Trophoblast cell (in vitro differentiated cells and primary cell): Measurements from ENCODE around the gene FOXJ3.

Source experiments
- DNase-seq, 2 donors: peaks; one replicate each; pipeline ENCODE4 v3.0.0-alpha.2; 2016
- H2AFZ ChIP-seq: 2 replicates; pipeline ENCODE4 v1.6.1; 2013; ENCODE audit warnings: low read length, moderate library complexity, mild to moderate bottlenecking; ENCODE audit not compliant: insufficient read depth, poor library complexity
- H2AK5ac ChIP-seq: 2 replicates; pipeline ENCODE4 v1.6.1; 2013; ENCODE audit warnings: mild to moderate bottlenecking, low read length
- H2BK120ac ChIP-seq: 2 replicates; pipeline ENCODE4 v1.6.1; 2013; ENCODE audit warnings: low read length, mild to moderate bottlenecking, moderate library complexity; ENCODE audit not compliant: insufficient read depth, poor library complexity
- H2BK12ac ChIP-seq: 2 replicates; pipeline ENCODE4 v1.6.1; 2013; ENCODE audit warnings: mild to moderate bottlenecking, low read length, moderate library complexity
- H2BK5ac ChIP-seq: 2 replicates; pipeline ENCODE4 v1.6.1; 2013; ENCODE audit warnings: low read length, low read depth, moderate library complexity, mild to moderate bottlenecking; ENCODE audit not compliant: poor library complexity
- H3K14ac ChIP-seq: 2 replicates; pipeline ENCODE4 v1.6.1; 2013; ENCODE audit warnings: mild to moderate bottlenecking, low read length
- H3K18ac ChIP-seq: 2 replicates; pipeline ENCODE4 v1.6.1; 2013; ENCODE audit warnings: mild to moderate bottlenecking, low read length
- H3K23ac ChIP-seq: 2 replicates; pipeline ENCODE4 v1.6.1; 2013; ENCODE audit warnings: low read length
- H3K27ac ChIP-seq: 2 replicates; pipeline ENCODE4 v1.5.1; 2013; ENCODE audit warnings: low read depth, mild to moderate bottlenecking, inconsistent platforms, low read length, moderate library complexity
- H3K27me3 ChIP-seq: 2 replicates; pipeline ENCODE4 v1.6.1; 2013; ENCODE audit warnings: inconsistent platforms, mild to moderate bottlenecking, low read length, moderate library complexity; ENCODE audit not compliant: insufficient read depth
- H3K36me3 ChIP-seq, 2 experiments: 1 replicate in 1 of 2; 2 replicates in 1 of 2; pipeline ENCODE4 v1.6.1; 2013; ENCODE audit warnings: low read length in 2 of 2, mild to moderate bottlenecking in 2 of 2, moderate library complexity in 1 of 2; ENCODE audit not compliant: insufficient read depth in 2 of 2, control insufficient read depth in 1 of 2
- H3K4ac ChIP-seq: 2 replicates; pipeline ENCODE4 v1.6.1; 2013; ENCODE audit warnings: low read depth, mild to moderate bottlenecking, low read length, moderate library complexity
- H3K4me1 ChIP-seq, 2 experiments: 1 replicate in 1 of 2; 2 replicates in 1 of 2; pipeline ENCODE4 v1.6.1; 2013; ENCODE audit warnings: low read length in 2 of 2, mild to moderate bottlenecking in 2 of 2, moderate library complexity in 1 of 2; ENCODE audit not compliant: insufficient read depth in 2 of 2, control insufficient read depth in 1 of 2
- H3K4me2 ChIP-seq: 2 replicates; pipeline ENCODE4 v1.6.1; 2013; ENCODE audit warnings: inconsistent platforms, mild to moderate bottlenecking, low read length, moderate library complexity
- H3K4me3 ChIP-seq: 2 replicates; pipeline ENCODE4 v1.5.1; 2013; ENCODE audit warnings: mild to moderate bottlenecking, low read depth, low read length, inconsistent platforms
- H3K79me1 ChIP-seq: one replicate; pipeline ENCODE4 v1.6.1; 2013; ENCODE audit warnings: low read length
- H3K79me2 ChIP-seq: 2 replicates; pipeline ENCODE4 v1.6.1; 2013; ENCODE audit warnings: low read length, mild to moderate bottlenecking; ENCODE audit not compliant: control insufficient read depth, insufficient read depth, poor library complexity
- H3K9ac ChIP-seq: 2 replicates; pipeline ENCODE4 v1.6.1; 2013; ENCODE audit warnings: mild to moderate bottlenecking, low read length
- H3K9me3 ChIP-seq: 2 replicates; pipeline ENCODE4 v1.6.1; 2013; ENCODE audit warnings: low read depth, mild to moderate bottlenecking, control low read depth, inconsistent platforms, low read length; ENCODE audit not compliant: insufficient read depth
- H4K12ac ChIP-seq: 2 replicates; pipeline ENCODE4 v1.6.1; 2013; ENCODE audit warnings: low read depth, mild to moderate bottlenecking, low read length, moderate library complexity
- H4K8ac ChIP-seq: 2 replicates; pipeline ENCODE4 v1.6.1; 2013; ENCODE audit warnings: low read depth, mild to moderate bottlenecking, low read length, moderate library complexity
- H4K91ac ChIP-seq: one replicate; pipeline ENCODE4 v1.6.1; 2013; ENCODE audit warnings: low read depth, mild to moderate bottlenecking, low read length, moderate library complexity
- WGBS: extraction: QIAGEN DNeasy Blood & Tissue Kit; methylation state at CpG from one replicate; pipeline ENCODE4 v1.1.7; 2013; ENCODE audit warnings: missing lambda C conversion rate; ENCODE audit not compliant: insufficient read length, insufficient coverage; ENCODE audit errors: extremely low coverage; 5-methylcytosine and 5-hydroxymethylcytosine counted together

Gene FOXJ3

GRCh38 chr1:42311897-42312296 lies 23.1 kb downstream of the FOXJ3 start:
- WGBS: no CpG with 5 or more reads among the region's 4 CpGs
- H3K79me2 ChIP-seq: peaks cover 4% of the 10 kb centered on the region
- no peak overlapping the region for H2BK120ac ChIP-seq
- H3K79me1 ChIP-seq: no peaks in the 10 kb centered on the region
- H3K4me1 ChIP-seq: peaks cover 2 to 6% of the 10 kb centered on the region in 2 experiments
- no peak overlapping the region for H2BK12ac ChIP-seq
- DNase-seq: no peak
- peak overlapping the region; percentile 76 for H3K4ac ChIP-seq
- no peak overlapping the region for H3K14ac ChIP-seq
- no peak overlapping the region for H3K23ac ChIP-seq
- H3K4me3 ChIP-seq: no peak overlapping the region
- no peak overlapping the region for H4K91ac ChIP-seq
- no peak overlapping the region for H3K18ac ChIP-seq
- H3K4me2 ChIP-seq: no peak overlapping the region
- H3K27me3 ChIP-seq: no peaks in the 10 kb centered on the region
- no peak overlapping the region for H4K8ac ChIP-seq
- H4K12ac ChIP-seq: no peak overlapping the region
- no peaks in the 10 kb centered on the region for H3K36me3 ChIP-seq
- no peak overlapping the region for H2AK5ac ChIP-seq
- no peak overlapping the region for H2AFZ ChIP-seq
- no peaks in the 10 kb centered on the region for H3K9me3 ChIP-seq
- no peak overlapping the region for H3K27ac ChIP-seq
- no peak overlapping the region for H2BK5ac ChIP-seq
- H3K9ac ChIP-seq: no peak overlapping the region

- Histone ChIP-seq H3K36me3 (no peaks in the 10 kb centered on the region), H2AFZ (no peak overlapping the region), H4K12ac (no peak overlapping the region), H3K4me1 (peaks cover 2 to 6% of the 10 kb centered on the region in 2 experiments), H3K4me3 (no peak overlapping the region), H2BK12ac (no peak overlapping the region), H3K79me2 (peaks cover 4% of the 10 kb centered on the region), H3K14ac (no peak overlapping the region), H4K8ac (no peak overlapping the region), H2AK5ac (no peak overlapping the region), H3K9ac (no peak overlapping the region), H3K18ac (no peak overlapping the region), H2BK5ac (no peak overlapping the region), H3K9me3 (no peaks in the 10 kb centered on the region), H3K23ac (no peak overlapping the region), H3K27ac (no peak overlapping the region), H4K91ac (no peak overlapping the region), H3K4me2 (no peak overlapping the region), H3K27me3 (no peaks in the 10 kb centered on the region), H3K4ac (no peak overlapping the region), H2BK120ac (no peak overlapping the region), H3K79me1 (no peaks in the 10 kb centered on the region)
- no CpG with 5 or more reads among the region's 1 CpG for WGBS
- DNase-seq: no peak
Observed at GRCh38 chr1:42311138-42311537, 23.9 kb downstream of the FOXJ3 start.

GRCh38 chr1:42306977-42307376 lies 28.1 kb downstream of the FOXJ3 start:
- H3K4me1 ChIP-seq: peaks cover 0 to 2% of the 10 kb centered on the region in 2 experiments
- no peak overlapping the region for H3K14ac ChIP-seq
- peaks cover 2% of the 10 kb centered on the region for H3K79me2 ChIP-seq
- H2AFZ ChIP-seq: no peak overlapping the region
- no peak overlapping the region for H3K4me3 ChIP-seq
- H3K23ac ChIP-seq: no peak overlapping the region
- H3K4me2 ChIP-seq: no peak overlapping the region
- no peak overlapping the region for H3K18ac ChIP-seq
- H2BK5ac ChIP-seq: no peak overlapping the region
- H2BK12ac ChIP-seq: no peak overlapping the region
- H3K9me3 ChIP-seq: no peaks in the 10 kb centered on the region
- no peaks in the 10 kb centered on the region for H3K79me1 ChIP-seq
- no peak overlapping the region for H2BK120ac ChIP-seq
- no peak overlapping the region for H3K27ac ChIP-seq
- no peak overlapping the region for H3K4ac ChIP-seq
- no peak overlapping the region for H3K9ac ChIP-seq
- H4K12ac ChIP-seq: no peak overlapping the region
- peaks cover 0 to 3% of the 10 kb centered on the region in 2 experiments for H3K36me3 ChIP-seq
- no CpG with 5 or more reads among the region's 1 CpG for WGBS
- DNase-seq: no peak
- H4K91ac ChIP-seq: no peak overlapping the region
- no peaks in the 10 kb centered on the region for H3K27me3 ChIP-seq
- H2AK5ac ChIP-seq: no peak overlapping the region
- no peak overlapping the region for H4K8ac ChIP-seq

- Histone ChIP-seq H3K9ac (no peak overlapping the region), H3K36me3 (peaks cover 0 to 4% of the 10 kb centered on the region in 2 experiments), H2BK120ac (no peak overlapping the region)
Observed at GRCh38 chr1:42305639-42306038, 29.4 kb downstream of the FOXJ3 start.

More at GRCh38 chr1:42305639-42306038, 29.4 kb downstream of the FOXJ3 start:
- Histone ChIP-seq H3K4me3 (no peak overlapping the region), H3K27ac (no peak overlapping the region), H3K4me2 (no peak overlapping the region), H3K9me3 (no peaks in the 10 kb centered on the region), H4K8ac (no peak overlapping the region), H3K4me1 (peaks cover 0 to 2% of the 10 kb centered on the region in 2 experiments), H3K4ac (no peak overlapping the region), H2AFZ (no peak overlapping the region), H2BK12ac (no peak overlapping the region), H2AK5ac (no peak overlapping the region), H4K12ac (no peak overlapping the region), H3K79me2 (no peaks in the 10 kb centered on the region), H2BK5ac (no peak overlapping the region), H4K91ac (no peak overlapping the region), H3K18ac (no peak overlapping the region), H3K14ac (no peak overlapping the region), H3K27me3 (no peaks in the 10 kb centered on the region), H3K79me1 (no peaks in the 10 kb centered on the region), H3K23ac (no peak overlapping the region)
- no peak for DNase-seq
- no CpG with 5 or more reads among the region's 5 CpGs for WGBS
